HG03442 (cell line): ENCODE data around the gene TMEM43.

Experiments used
- ATAC-seq: cut with Tn5 transposase; IDR thresholded peaks from one replicate; pipeline ENCODE4 v1.9.1; 2021; ENCODE audit warnings: mild to moderate bottlenecking, moderate library complexity; ENCODE audit not compliant: unreplicated experiment

Gene TMEM43

DNA sequence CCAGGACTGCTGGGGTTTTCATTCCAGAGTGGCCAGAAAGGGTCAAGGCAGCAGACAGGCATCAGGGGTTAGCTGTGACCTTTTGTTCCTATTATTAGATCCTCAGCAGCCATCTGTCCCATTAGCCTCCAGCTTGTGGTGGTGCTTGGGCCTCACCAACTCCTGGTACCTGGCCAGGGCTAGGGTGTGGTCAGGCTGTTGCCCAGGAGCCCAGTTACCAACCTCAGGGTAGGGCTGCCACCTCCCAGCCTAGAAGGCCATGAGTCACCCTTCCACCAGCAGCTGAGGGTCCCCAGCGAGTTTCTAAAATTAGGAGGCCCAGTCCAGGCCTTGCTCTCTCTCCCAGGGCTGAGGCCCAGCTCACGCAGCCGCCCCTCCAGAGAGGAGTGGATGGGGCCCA, 12.2 kb downstream of the TMEM43 start:
- ATAC-seq: no peak

DNA sequence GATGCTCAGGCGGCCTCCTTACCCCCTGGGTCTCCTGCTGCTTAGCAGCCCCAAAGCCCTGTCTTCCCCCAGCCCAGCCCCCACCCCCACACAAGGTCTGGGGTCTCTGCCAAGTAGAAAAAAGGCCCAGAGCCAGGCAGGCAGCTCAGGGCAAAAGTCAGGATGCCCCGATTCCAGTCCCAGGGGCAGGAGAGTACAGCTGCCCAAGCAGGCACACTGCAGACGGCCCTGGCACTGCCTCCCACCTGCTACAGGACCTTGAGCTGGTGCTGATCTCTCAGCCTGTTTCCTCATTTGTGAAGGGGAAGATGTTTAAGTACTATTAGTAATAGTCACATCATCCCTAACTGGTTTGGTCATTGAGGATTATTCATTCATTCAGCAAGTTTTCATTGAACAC, 12.6 kb downstream of the TMEM43 start:
- ATAC-seq: no peak

DNA sequence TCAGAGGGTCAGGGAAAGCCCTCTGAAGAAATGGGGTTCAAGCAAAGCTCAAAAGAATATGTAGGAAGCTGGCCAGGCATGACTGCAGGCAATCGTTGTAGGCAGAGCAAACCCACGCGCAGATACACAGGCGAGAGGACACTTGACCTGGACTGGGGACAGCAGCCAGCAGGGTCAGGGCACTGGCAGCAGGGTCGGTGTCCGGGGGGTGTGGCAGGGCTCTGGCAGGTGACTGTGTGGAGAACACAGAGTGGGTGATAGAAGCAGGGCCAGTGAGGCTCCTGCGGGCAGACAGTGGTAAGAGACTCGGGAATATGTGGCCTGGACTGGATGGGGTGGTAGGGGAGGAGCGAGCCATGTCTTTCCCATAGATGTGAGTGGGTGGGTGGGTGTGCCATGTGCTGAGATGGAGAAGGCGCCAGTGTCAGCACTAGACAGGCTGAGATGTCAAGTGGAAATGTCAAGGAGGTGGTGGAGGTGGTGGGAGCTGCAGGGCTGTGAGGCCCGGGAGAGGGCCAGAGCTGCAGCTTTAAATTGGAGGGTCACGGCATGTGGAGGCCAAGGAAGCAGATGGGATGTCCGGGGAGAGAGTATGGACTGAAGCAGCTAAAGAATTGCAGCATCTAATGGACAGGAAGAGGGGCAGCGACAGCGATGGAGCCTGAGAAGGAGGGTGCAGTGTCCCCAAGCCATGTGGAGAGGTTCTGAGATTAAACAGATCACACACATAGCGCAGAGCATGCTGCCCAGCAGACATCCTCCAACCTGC, 13.4 kb downstream of the TMEM43 start:
- ATAC-seq: no peak

DNA sequence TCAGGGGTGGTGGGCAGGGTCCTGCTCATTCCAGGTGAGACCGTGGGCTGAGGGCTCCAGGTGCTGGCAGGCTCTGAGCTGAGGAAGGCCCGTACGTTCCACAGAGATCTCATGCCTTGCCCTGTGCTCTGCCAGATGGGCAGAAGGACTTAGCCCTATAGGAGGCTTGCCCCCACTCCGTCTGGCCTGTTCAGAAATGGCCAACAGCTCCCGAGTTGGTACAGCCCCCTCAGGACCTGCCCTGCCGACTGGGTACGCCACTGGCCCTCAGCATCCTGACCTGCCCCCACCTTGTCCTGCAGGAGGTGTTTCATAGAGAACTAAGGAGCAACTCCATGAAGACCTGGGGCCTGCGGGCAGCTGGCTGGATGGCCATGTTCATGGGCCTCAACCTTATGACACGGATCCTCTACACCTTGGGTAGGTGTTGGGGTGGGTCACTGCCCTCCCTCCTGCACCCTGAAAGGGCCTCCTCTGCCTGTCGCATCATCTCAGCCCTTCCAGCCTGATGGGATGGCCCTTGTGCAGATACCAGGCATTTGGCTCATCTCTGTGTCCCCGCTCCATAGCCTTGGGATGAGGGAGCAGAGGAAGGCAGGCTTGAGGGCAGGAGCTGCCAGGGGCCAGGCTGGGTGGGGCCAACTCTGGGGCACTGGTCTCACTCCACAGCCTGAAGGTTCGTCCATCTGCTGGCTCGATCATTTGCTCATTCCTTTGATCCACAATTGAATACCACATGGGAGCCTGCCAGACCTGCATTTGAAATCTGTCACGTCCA, 14.2 kb downstream of the TMEM43 start:
- ATAC-seq: no peak

DNA sequence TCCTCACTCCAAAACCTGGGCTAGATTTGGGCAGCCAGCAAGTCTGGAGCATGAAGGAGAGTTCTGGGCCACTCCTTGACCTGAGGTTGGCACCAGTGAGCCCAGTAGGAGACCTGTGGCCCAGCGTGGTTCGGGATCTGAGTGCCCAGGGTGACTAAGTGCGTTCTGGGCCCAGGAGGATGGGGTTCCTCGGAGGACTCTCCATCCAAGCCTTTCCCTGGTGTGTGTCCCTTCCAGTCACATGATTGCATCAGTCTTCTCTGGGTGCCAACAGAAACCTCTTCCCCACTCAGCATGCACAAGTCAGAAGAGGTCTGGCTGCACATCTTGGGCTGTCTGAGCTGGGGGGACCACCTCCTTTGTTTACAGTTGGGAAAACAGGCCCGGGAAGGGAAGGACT, 14.9 kb downstream of the TMEM43 start:
- no peak for ATAC-seq

DNA sequence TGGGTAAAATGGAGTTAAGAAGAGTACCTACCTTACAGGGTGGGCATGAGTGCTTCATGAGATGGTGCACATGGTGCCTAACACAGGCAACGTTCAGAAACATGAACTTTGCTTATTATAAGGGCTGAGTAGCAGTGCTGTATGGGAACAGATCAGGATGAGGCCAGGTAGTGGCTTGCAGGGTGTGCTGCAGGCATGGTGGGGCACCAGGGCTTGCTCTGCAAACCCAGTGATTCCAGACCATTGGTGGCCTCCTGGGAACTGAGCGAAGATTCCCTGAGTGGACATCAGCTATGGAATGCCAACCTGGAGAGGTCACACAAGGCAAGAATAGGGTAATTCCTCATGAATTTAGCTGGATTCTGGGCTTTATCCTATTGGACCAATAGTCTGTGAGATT, 15.8 kb downstream of the TMEM43 start:
- no peak for ATAC-seq

DNA sequence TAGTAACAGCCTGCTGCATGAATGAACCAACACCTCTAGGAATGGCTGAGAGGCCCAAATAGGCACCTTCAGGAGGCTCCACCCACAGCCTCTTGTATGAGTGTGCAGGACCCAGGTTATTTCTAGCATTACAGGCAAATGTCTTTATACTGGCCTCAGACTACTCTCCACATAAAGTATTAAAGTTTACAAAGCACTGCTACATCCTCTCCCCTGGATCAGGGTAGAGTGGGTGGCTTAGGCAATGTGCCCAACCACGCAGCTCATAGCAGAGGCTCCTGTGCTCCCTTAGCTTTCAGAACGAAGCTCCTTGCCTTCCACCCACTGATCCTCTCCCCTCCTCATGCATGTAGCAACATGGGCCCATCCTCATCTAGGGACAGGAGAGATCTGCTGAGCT, 16.3 kb downstream of the TMEM43 start:
- ATAC-seq: no peak

DNA sequence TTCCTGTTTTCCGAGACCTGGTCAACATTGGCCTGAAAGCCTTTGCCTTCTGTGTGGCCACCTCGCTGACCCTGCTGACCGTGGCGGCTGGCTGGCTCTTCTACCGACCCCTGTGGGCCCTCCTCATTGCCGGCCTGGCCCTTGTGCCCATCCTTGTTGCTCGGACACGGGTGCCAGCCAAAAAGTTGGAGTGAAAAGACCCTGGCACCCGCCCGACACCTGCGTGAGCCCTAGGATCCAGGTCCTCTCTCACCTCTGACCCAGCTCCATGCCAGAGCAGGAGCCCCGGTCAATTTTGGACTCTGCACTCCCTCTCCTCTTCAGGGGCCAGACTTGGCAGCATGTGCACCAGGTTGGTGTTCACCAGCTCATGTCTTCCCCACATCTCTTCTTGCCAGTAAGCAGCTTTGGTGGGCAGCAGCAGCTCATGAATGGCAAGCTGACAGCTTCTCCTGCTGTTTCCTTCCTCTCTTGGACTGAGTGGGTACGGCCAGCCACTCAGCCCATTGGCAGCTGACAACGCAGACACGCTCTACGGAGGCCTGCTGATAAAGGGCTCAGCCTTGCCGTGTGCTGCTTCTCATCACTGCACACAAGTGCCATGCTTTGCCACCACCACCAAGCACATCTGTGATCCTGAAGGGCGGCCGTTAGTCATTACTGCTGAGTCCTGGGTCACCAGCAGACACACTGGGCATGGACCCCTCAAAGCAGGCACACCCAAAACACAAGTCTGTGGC, 16.9 kb downstream of the TMEM43 start:
- no peak for ATAC-seq

DNA sequence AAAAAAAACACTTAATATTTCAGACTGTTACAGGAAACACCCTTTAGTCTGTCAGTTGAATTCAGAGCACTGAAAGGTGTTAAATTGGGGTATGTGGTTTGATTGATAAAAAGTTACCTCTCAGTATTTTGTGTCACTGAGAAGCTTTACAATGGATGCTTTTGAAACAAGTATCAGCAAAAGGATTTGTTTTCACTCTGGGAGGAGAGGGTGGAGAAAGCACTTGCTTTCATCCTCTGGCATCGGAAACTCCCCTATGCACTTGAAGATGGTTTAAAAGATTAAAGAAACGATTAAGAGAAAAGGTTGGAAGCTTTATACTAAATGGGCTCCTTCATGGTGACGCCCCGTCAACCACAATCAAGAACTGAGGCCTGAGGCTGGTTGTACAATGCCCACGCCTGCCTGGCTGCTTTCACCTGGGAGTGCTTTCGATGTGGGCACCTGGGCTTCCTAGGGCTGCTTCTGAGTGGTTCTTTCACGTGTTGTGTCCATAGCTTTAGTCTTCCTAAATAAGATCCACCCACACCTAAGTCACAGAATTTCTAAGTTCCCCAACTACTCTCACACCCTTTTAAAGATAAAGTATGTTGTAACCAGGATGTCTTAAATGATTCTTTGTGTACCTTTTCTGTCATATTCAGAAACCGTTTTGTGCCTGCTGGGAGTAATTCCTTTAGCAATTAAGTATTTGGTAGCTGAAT, 17.9 kb downstream of the TMEM43 start:
- no peak for ATAC-seq

DNA sequence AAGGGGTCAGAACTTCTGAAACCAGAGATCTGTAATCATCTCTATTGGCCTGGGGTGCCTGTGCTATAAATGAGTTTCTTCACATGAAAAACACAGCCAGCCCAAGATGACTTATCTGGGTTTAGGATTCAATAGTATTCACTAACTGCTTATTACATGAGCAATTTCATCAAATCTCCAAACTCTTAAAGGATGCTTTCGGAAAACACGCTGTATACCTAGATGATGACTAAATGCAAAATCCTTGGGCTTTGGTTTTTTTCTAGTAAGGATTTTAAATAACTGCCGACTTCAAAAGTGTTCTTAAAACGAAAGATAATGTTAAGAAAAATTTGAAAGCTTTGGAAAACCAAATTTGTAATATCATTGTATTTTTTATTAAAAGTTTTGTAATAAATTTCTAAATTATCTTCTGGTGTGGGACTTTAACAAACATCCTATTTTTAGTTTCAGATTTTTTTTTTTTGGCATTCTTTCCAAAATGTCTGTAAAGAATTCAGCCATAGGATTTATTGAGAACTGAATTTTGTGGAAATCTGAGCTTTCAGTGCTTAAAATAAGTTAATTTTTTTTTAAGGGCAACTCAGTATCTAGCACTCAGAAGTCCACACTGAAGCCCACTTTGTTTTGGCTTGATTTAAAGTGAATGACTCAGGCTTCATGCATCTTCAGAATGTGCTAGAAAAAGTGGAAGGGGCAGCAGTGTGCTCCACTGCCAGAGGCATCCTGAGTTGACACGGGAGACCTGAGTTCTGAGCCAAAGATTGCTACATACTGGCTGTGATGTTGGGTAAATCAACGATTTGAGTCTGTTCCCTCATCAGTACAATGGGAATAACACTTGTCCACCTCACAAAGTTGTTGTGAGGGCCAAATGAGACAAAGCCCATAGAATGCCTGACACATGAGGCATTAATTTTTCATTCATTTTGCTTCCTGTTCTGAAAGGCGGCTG, 18.7 kb downstream of the TMEM43 start:
- ATAC-seq: no peak

DNA sequence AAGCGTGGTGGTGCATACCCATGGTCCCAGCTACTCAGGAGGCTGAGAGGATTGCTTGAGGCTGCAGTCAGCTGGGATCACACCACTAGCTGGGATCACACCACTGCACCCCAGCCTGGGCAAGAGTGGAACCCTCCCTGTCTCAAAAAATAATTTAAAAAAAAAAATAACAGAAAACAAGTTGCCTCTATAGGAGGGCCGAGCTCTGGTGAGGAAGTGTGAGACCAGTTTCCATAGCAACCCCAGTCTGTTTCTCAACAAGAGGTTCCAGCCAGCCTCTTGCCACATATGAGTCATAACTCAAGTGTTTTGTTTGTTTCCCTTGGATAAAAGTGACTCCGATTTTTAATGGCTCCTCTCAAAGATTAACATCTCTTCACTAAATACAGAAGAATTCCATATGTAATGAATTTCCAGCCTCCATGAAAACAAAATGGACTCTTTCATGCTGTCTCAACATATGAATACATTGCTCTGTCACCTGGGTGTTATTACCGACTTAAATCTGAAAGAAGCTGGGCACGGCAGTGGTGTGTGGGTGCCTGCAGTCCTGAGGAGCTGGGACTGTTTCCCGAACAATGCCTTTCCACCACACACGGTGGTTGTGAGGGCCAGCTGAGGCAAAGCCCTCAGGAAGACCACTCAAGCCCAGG, 19.7 kb downstream of the TMEM43 start:
- ATAC-seq: peak; percentile 92

DNA sequence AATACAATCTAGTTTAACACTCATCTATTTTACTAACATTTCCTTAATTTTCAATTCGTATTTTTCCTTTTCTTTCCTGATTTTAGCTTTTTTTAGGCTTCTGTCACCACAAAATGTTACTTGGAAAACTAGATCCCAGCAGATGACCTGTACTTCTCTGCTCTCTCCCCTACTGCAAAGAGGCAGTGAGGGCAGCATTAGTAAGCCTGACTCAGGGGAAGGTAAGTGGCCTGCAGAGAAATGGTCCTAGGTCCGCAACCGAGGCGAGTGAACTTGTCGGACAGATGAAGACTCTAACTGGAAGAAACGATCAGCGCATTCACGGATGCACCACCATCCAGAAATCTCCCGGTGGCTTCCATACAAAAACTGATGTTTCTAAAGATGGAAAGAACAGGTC, 20.4 kb downstream of the TMEM43 start:
- no peak for ATAC-seq

DNA sequence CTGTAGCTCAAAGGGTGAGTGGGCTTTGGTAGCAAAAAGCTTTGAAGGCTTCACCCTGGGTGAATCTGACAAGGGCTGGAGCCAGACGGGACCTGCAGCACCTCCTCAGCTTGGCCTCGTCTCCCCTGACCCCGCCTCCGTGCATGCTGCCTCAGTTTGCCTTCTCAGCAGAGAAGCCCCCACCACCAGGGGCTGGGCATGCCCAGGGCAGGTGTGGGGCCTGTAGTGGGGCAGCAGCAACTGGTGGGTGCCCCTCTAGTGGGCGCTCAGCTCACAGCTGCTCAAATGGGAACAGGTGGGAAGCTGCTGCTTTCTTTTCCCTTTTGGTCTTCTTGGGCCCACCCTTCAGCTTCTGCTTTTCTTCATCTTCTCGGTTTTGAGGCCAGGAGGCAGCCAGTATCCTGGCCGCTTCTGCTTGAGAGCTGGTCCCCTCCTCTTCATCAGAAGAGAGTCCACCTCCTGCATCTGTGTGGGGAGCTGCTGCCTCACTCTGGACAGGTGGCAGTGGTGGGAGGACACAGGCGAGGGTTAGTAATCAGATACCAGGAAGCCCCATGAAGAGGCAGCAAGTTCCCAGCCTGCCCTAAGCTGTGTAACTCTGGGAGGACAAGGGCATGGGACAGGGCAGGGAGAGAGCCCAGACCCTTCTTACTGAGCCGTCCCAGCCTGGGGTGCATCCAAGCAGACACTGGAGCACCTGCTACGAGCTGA, 21.0 kb downstream of the TMEM43 start:
- ATAC-seq: no peak

DNA sequence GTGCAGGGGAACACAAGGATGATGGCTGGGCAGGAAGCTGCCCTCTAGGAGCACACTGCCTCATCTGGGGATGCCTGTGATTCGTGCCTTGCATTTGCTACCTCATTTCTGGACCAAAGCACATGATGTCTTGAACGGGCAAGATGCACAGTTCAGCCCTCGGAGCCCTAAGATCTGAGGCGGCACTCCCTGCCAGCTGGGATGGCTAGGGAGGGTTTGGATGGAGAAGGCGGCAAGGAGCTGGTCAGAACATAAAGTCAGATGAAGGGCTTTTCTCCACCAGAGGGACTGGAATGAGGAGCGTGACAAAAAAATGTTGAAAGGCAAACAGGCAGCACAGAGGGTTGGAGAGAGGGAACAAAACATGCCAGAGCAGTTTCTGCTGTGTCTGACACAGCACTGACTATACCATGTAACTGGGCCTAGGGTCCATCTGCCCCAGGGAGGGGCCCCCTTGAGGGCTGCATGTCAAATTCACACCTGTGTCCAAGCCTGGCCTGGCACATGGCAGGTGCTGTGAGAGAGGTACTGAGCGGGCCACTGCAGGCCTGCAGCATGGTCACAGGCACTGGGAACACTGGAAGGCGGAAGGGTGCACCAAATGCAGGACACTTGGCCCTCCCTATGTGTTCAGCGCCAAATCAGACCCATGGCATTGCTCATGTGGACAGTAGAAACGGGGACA, 21.7 kb downstream of the TMEM43 start:
- no peak for ATAC-seq

DNA sequence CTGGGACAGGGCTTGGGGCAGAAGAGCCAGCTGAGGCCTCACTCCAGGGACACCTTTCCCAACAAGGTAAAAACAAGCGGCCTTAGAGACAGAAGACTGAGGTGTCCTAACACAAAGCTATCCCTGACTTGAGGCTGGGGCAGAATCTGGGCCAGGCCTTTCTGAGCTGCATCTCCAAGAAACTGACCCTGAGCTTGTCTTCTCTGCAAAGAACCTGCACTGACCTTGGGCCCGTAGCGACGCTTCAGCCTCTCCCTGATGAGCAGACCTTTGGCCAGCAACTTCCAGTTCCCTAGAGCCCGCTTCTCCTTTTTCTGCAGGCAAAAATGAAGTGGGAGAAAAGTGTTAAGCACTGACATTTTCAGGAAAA, 22.2 kb downstream of the TMEM43 start:
- no peak for ATAC-seq

DNA sequence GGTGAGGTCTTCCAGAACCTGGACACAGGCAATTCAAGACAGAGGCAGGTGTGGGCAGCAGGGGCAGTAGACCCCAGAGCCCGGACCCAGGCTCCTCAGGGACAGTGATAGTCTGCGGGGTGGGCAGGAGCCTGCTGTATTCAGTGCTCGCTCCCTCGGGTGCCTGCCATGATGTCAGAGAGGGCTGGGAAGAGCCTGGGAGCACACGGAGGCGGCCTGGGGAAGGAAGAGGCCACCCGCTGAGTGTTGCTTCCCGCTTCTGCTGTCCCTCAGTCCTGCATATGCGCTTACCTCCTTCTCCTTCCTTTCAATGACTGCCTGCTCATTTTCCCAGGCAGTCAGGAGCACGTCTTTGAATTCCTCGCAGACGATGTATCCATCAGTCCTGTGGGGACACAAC, 22.8 kb downstream of the TMEM43 start:
- no peak for ATAC-seq

DNA sequence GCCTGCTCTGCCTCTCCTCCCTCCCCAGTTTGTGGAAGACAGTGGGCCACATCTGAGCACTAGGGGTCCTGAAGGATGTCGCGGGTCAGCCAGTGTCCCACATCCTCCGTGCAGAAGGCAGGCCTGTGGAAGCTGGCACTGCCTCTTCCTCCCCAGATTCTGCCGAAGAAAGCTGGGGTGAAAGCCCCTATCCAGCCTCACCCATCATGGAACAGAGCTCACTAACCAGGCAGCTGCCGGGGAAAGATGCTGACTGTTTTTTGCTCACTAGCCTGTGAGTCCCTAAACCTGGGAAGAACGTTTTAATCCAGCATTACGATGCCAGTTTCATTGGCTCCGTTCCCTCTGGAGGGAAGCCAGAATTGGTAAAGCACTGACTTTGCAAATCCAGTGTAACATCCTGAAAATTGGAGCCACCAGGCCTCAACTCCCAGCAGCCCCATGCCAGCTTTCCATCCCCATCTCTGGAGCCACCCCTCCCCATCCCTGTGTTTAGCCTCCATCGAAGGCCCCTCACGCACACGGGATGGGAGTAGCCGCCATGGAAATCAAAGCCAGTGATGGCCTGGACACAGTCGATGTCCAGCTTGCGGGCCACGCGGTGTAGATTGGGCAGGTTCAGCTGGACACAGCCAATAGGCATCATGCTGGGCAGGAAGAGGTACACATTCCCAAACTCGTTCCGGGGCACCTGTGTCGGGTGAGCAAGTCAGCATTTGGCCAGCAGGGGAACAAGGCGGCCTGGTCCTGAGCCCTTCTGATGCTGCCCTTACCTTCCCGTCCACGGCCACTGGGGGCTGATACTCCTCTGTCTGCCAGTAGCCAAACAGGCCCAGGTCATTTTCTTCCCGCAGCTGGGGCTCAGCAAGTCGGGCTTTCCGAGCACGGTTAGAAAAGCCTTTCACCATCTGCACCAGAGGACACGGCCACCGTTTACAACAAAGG, 23.5 kb downstream of the TMEM43 start:
- ATAC-seq: no peak
